ENCODE results near the gene HTATIP2. TPM values are rescaled to one million over a fixed set of nuclear protein-coding genes. Genes with fewer than 3 reads are reported as not detected.

The HTATIP2 gene
- total RNA-seq, 4 donors from 2014 or later, result 8.0 to 183 (median 100) TPM

GRCh38 chr11:20415432-20415831 is 51.9 kb downstream of the HTATIP2 start:
- Histone ChIP-seq H3K27me3 (no peaks in the 10 kb centered on the region), H3K4me3 (no peak overlapping the region), H3K9me3 (no peaks in the 10 kb centered on the region), H3K4me1 (no peaks in the 10 kb centered on the region), H3K36me3 (no peaks in the 10 kb centered on the region), H3K27ac (no peak overlapping the region)
- intact Hi-C loops (cut with DNase I; ENCODE audit: low total_unique reads) (no loop called here), in situ Hi-C loops (cut with MboI; ENCODE audit: low pct_ligation_motif_present in 1 of 4, low pct_unique_long_range_greater_than_20kb in 1 of 4, low sequenced_read_pairs in 3 of 4) (no loop called here)
- no peak for DNase-seq
- TF ChIP-seq CTCF (IDR thresholded peaks at IDR 0.05), result no peak
- TF ChIP-seq EP300 (IDR thresholded peaks at IDR 0.05; ENCODE audit: low read depth), result no peak
- no peak for TF ChIP-seq POLR2A (IDR thresholded peaks at IDR 0.05)
- TF ChIP-seq POLR2AphosphoS5 (IDR thresholded peaks at IDR 0.05), result no peak

- no peaks in the 10 kb centered on the region for H3K27me3 ChIP-seq
- H3K4me3 ChIP-seq, result no peak overlapping the region
- in situ Hi-C loops (cut with MboI; ENCODE audit: low pct_ligation_motif_present in 1 of 4, low pct_unique_long_range_greater_than_20kb in 1 of 4, low sequenced_read_pairs in 3 of 4) (no loop called here), intact Hi-C loops (cut with DNase I; ENCODE audit: low total_unique reads) (no loop called here)
- TF ChIP-seq EP300 (IDR thresholded peaks at IDR 0.05; ENCODE audit: low read depth) (no peak), CTCF (IDR thresholded peaks at IDR 0.05) (no peak), POLR2AphosphoS5 (IDR thresholded peaks at IDR 0.05) (no peak), POLR2A (IDR thresholded peaks at IDR 0.05) (no peak)
- no peak overlapping the region for H3K27ac ChIP-seq
- 55 to 74% methylated on average over 2 of the region's 2 CpGs for WGBS, 2 donors (ENCODE audit: low coverage in 1 of 2)
- H3K36me3 ChIP-seq, result no peaks in the 10 kb centered on the region
- no peak for DNase-seq
- H3K4me1 ChIP-seq, result no peaks in the 10 kb centered on the region
- H3K9me3 ChIP-seq, result no peaks in the 10 kb centered on the region
These were observed 54.3 kb downstream of the HTATIP2 start for GRCh38 chr11:20417771-20418170.

- H3K36me3 ChIP-seq, result no peaks in the 10 kb centered on the region
- intact Hi-C loops (cut with DNase I; ENCODE audit: low total_unique reads), result no loop called here
- no peak overlapping the region for H3K27ac ChIP-seq
- H3K9me3 ChIP-seq, result no peaks in the 10 kb centered on the region
- in situ Hi-C loops (cut with MboI; ENCODE audit: low pct_ligation_motif_present in 1 of 4, low pct_unique_long_range_greater_than_20kb in 1 of 4, low sequenced_read_pairs in 3 of 4), result no loop called here
- 78 to 84% methylated on average over 1 to 2 of the region's 2 CpGs for WGBS, 2 donors (ENCODE audit: low coverage in 1 of 2)
- H3K4me1 ChIP-seq, result no peaks in the 10 kb centered on the region
- H3K4me3 ChIP-seq, result no peak overlapping the region
- no peaks in the 10 kb centered on the region for H3K27me3 ChIP-seq
- DNase-seq, result no peak
- TF ChIP-seq POLR2A (IDR thresholded peaks at IDR 0.05) (no peak), POLR2AphosphoS5 (IDR thresholded peaks at IDR 0.05) (no peak), CTCF (IDR thresholded peaks at IDR 0.05) (no peak), EP300 (IDR thresholded peaks at IDR 0.05; ENCODE audit: low read depth) (no peak)
These were observed 58.4 kb downstream of the HTATIP2 start for GRCh38 chr11:20421946-20422345.

GRCh38 chr11:20429216-20429615 is 65.7 kb downstream of the HTATIP2 start:
- Histone ChIP-seq H3K4me1 (no peaks in the 10 kb centered on the region), H3K9me3 (no peaks in the 10 kb centered on the region), H3K27me3 (no peaks in the 10 kb centered on the region), H3K4me3 (no peak overlapping the region), H3K27ac (no peak overlapping the region), H3K36me3 (no peaks in the 10 kb centered on the region)
- TF ChIP-seq EP300 (IDR thresholded peaks at IDR 0.05; ENCODE audit: low read depth), result no peak
- TF ChIP-seq POLR2AphosphoS5 (IDR thresholded peaks at IDR 0.05), result no peak
- TF ChIP-seq CTCF (IDR thresholded peaks at IDR 0.05), result no peak
- TF ChIP-seq POLR2A (IDR thresholded peaks at IDR 0.05), result no peak
- in situ Hi-C loops (cut with MboI; ENCODE audit: low pct_ligation_motif_present in 1 of 4, low pct_unique_long_range_greater_than_20kb in 1 of 4, low sequenced_read_pairs in 3 of 4) (no loop called here), intact Hi-C loops (cut with DNase I; ENCODE audit: low total_unique reads) (no loop called here)
- 84 to 95% methylated on average over 2 to 5 of the region's 5 CpGs for WGBS, 2 donors (ENCODE audit: low coverage in 1 of 2)
- DNase-seq, result no peak

Other genes with a start within 250 kb of the HTATIP2 start
- not detected for gene DBX1, start 203.2 kb upstream of the HTATIP2 start, total RNA-seq
- 10 to 100 TPM in 3 of 4 donors, 1 to 10 TPM in 1; 6.7 to 21.0 (median 15.2) TPM for gene PRMT3, start 24.0 kb downstream of the HTATIP2 start, total RNA-seq
- not detected for gene SLC6A5, start 235.9 kb downstream of the HTATIP2 start, total RNA-seq

All from transverse colon (tissue), 4 donors.